HUDEP-2 (cell line): ENCODE results near the gene WFS1.

Source experiments
- DNase-seq, 76 experiments: peaks; one replicate each; lab custom pipeline; 2025; ENCODE audit not compliant: unreplicated experiment in 76 of 76; lab: John Stamatoyannopoulos, UW

Gene WFS1

DNA sequence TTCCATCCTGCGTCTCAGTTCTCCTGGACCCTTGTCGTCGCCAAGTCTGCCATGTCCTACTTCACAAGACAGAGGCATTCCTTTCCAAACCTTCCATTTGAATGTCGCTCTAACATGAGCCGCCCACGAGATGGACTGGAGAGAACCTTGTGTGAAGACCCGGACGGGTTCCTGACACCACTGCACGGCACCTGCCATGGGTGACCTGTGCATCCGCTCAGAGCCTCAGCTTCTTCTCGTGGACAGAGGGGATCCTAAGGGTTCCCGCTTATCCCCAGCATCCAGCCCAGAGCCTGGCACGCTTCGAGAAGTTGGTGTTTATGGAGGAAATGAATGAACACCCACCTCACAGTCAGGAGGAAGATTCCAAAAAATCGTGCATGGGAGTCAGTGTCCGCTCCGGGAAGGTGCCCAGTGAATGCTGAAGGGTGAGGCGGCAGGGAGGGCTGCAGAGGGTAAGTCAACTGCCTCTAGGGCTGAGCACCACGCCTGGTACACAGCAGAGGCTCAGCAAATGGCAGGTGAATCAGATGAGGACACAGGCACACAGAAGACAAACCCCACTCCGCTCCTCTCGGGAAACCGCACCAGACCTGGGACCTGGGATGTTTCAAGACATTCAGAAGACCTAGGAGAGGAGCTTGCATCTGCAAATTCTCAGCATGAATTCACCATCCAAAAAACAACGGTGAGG lies 52.6 kb downstream of the WFS1 start:
- DNase-seq, result no peak

DNA sequence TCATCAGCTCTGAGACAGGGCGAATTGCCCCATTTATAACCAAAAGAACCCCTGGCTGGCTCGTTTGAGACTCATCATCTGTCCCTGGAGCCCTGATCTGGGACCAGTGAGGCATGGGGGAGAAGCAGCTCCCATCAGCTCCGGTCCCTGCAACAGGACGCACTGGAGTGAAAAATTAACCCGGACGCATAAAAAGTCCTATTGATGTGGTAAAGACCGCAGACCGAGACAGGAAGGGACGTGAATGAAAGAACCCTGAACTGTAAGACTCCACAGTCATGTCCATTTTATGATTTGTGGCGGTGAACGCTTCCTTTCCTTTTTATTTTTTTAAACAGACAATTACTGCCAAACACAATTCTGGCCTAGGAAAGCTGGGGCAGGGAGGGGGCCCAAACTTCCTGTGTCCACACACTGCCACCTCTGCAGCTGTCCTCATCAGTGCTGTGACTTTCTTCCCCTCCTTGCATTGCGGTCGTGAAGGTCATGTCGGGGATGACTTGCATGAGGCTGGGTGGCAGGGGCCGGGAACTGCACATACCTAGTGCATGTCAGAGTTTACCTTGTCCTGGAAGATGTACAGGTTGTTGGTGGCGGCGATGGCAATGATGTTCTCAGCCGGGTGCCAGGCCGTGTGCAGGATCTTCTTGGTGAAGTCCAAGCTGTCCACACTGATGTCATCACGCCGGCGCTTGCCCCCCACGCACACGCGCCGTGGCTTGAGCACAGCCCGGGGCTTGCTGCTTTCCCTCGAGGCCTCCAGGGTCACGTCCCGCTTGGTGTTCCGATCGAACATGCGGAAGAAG lies 53.3 kb downstream of the WFS1 start:
- no peak for DNase-seq

DNA sequence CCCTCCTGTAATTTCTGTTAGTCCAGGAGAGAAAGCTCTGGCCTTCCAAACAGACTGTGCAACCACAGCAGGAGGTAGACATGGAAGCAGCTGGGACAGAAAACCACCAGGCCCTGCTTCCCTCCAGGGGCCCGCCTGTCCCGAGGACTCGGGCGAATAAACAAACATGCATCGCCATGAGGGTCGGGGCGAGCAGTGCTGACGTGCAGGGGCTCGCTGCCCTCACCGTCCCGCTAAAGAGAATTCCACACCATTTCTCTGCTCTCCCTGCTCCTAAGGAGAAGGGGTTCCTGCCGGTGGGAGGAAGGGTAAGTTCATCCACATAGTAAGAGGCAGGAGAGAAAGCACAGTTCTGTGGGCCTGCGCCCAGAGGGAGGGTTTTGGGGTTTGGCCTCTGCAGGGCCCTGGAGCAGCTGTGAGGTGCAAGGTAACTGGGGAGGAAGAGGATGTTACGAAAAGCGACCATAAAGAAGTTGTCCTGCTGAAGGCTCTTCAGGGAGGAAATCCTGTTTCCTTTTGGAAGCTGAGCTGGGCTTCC lies 54.9 kb downstream of the WFS1 start:
- no peak for DNase-seq

- peak in 30 of 76 experiments; percentile 2 to 55 (median 16) for DNase-seq
Measured at GRCh38 chr4:6324999-6325787, 55.5 kb downstream of the WFS1 start.

DNA sequence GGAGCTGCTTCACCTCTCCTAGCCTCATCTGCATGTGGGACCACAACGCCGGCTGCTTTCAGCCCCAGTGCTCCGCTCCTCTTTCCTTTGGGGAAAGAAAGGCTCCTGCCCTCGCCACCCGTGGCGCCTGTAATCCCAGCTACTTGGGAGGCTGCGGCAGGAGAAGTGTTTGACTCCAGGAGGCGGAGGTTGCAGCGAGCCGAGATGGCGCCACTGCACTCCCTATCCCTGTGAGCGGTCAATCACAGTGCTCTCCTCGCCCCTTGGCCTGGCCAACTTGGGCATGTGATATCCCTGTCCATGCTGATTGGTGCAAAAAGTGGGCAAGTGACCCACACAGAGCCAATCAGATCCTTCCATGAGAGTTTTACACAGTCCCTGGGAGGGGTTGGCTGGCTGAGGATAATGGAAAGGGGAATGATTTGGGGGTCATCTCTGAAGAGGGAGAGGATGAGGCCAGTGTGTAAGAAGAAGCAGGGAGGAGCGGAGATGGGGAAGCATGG lies 56.2 kb downstream of the WFS1 start:
- no peak for DNase-seq

DNA sequence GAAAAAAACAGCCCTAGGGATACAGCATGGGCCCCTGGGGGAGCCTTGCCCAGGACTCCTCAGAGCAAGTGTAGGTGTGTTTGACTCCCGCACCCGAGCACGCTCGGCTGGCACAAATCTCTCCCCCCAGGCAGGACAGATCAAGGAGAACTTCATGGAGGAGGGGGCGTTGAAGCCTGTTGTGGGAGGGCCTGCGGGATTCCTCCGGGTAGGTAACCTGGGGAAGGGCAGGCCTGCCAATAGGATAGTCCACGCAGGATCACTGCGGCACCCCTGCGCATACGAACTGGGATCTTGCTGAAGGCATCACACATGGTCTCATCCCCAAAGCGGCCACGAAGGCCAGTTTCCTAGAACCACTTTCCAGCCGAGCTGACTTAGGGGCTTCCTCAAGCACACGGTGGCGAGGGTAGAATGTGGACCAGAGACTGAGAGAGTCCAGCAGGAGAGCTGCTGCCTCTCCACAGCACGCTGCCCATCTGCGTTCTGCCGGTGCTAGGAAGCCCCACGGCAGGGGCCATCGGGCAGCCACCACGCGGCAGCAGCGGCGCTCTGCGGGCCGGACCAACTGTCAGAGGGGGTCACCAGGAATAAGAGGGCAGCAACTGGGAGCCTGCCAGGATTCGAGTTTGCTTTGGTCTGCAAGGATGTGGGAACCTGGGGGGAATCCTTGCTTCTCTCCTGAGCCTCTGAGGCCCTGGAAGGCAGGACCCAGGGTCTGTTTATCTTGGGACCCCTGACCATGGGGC lies 56.8 kb downstream of the WFS1 start:
- DNase-seq, result no peak

GRCh38 chr4:6327220-6327917 lies 57.7 kb downstream of the WFS1 start:
- DNase-seq, result peak in 66 of 76 experiments; percentile 4 to 80 (median 54)

- no peak for DNase-seq
Measured at GRCh38 chr4:6328526-6328925, 58.9 kb downstream of the WFS1 start.

GRCh38 chr4:6329478-6330383 lies 60.1 kb downstream of the WFS1 start:
- DNase-seq, result no peak

DNA sequence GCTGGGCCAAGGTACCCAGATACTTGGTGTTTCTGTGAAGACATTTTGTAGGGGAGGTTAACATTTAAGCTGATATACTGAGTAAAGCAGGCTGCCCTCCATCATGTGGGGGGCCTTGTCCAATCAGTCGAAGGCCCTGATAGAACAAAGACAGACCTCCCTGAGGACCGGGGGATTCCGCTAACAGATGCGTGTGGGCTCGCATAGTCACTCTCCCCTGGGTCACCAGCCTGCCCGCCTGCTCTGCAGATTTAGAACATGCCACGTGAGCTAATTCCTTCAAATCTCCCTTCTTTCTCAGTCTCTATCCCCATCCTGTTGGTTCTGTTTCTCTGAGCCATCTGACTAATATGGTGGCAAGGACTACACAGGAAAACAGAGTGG lies 60.7 kb downstream of the WFS1 start:
- no peak for DNase-seq

DNA sequence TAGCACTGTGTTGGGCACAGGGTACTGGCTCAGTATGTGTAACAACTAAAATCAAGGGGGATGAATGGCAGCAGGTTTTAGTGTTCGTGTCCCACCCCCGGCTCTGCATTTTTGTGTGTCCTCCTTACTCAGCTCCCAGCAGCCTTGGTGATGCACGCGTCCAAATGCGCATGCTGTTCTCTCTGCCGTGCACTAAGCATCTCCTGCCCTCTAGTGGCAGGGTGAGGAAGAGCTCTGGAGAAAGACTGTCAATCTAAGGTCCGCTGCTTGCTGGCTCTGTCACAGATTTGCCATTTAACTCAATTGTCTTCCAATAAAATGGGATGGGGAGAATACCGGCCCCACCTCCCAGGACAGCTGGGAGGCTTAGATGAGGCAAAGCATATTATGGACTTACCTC lies 61.4 kb downstream of the WFS1 start:
- peak in 10 of 76 experiments; percentile 2 to 54 (median 30) for DNase-seq

GRCh38 chr4:6331468-6331867 lies 61.8 kb downstream of the WFS1 start:
- no peak for DNase-seq

DNA sequence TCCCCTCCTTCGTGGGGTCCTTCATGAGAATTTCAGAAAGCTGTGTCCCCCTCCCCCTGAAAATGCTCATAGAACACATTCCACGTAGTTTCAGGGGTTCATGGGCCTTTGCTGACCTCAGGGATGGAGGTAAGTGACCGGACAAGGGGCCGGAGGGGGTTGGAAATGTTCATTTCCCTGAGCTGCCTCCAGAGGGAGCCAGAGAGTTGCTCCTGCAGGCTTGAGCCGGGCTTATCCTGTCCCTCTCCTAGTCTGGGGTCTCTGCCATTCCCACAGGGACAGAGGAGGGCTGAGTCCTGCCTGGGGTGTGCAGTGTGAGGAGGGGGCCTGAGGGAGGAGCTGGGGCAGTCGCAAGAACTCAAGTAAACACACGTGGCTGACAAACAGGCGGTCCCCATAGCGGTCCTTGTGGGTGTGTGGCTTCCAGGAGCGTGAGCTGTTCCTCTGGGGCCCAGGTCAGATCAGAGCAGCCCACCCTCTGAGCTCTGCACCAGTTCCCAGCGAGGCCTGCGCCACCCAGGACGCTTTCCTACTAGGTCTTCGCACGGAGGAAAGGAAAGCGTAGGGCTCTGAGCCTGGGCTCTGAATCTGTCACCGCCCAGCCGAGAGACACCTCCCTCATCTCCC lies 62.5 kb downstream of the WFS1 start:
- peak in 16 of 76 experiments; percentile 2 to 19 (median 11) for DNase-seq

DNA sequence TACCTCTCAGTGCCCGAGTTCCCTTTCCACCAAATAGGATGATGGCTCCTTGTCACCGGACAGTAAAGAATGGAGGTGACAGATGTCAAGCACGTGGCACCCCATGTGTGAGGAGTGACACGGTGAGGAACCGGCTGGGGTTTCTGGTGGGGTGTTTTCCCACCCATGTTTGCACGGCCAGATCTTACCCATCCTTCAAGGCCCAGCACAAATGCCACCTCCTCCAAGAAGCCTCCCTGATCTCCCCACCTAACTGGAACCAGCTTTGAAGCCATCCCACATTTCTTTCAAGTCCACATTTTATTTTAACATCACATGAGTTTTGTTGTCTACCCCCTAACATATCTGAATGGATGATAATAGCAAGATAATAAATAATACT lies 63.0 kb downstream of the WFS1 start:
- DNase-seq, result no peak

- DNase-seq, result peak in 22 of 76 experiments; percentile 2 to 44 (median 17)
Measured at GRCh38 chr4:6333301-6334202, 63.9 kb downstream of the WFS1 start.

DNA sequence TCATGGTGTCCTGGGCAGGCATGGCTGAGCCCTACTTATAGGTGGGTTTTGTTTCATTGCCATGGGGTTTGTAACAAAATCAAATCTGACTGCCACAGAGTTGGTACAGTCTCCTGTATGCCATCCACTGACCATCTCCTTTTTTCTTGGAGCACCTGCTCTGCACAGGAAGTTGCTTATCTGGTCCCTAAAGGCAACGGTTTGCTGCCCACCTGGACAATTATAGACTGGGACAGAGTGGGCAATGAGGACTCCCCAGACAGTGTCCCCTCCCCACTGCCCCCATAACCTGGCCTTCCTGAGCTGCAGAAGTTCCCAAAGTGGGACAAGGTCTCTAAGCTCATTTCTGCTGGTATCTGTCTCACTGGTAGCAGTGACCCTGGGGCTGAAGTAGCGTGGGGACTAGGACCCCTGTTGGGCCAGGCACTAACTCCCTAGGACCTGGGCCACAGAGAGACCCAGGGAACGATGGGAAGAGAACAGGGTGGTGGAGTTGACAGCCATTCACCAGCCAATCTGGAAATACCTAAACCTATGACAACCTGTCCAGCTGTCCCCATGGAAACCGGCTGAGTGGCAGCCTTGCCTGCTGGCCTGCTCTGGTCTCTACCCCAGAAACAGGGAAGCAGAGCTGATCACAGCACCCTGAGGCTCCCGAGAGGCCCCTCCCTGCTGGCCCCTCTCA lies 64.7 kb downstream of the WFS1 start:
- DNase-seq, result no peak
